ENCODE results near the gene SOX1. TPM values are rescaled to one million over a fixed set of nuclear protein-coding genes. Genes with fewer than 3 reads are reported as not detected.

The SOX1 gene
- total RNA-seq, 1 donor from 2014 or later, result 3.3 TPM

DNA sequence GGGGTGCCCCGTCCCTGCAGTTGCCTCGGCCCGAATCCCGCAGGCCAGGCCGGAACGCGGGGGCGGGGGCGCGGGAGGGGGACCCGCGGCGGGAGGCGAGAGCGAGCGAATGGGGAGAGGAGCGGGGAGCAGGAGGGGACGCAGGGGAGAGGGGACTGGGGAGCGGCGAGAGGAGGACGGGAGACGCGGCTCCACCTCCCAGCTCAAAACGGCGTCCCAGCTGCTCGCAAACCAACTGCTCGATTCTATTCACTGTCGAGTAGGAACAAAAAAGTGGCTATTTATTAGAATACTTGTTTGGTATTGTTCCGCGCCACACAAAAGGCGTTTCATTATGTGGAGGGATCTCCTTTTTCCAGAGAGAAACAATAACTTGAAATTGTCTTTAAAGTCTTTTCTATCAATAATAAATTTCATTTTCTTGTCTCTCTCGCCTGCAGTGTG, 10.6 kb upstream of the SOX1 start:
- H3K4me3 Mint-ChIP-seq, result peak overlapping the region; percentile 80
- H3K4me2 ChIP-seq, result peak overlapping the region; percentile 90
- H3K4me1 ChIP-seq, result peaks cover 61% of the 10 kb centered on the region

DNA sequence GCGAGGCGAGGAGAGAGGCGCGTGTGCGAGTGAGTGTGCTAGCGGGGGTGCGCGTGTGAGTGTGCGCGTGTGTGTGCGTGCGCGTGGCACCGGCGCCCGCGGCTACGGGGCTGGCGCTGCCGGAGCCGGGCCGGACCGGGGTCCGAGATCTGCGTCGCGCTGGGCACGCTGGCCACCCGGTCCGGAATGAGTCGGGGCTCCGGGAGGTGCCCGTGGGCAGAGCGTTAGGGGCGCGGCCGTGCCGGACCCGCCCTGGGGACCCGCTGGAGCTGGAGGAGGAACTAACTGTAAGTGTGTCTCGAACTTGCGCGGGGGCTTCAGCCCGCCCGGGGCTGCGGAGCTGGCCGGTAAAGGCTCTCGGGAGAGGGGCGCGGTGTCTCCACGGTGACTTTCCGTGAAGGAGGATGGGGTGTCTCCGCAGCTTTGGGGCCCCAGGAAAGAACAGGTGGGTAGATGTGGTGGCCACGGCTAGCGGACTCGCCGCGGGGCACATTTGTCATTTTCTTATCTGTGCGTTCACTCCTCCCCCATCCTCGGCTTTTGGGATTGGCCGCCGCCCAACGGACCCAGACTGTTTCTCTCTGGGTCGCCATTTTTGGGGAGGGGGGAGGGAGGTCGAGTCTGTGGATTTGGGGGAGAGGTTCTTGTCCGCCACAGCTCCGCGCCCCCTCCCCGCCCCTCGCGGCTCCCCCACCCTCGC, 10.1 kb upstream of the SOX1 start:
- Histone ChIP-seq H3K36me3 (no peaks in the 10 kb centered on the region), H3K9me3 (ENCODE audit: low read depth) (no peaks in the 10 kb centered on the region), H3F3A (ENCODE audit: low read depth) (peaks cover 54% of the 10 kb centered on the region), H3K4me3 (peak overlapping the region; percentile 45), H2AFZ (replicated peaks) (no peak overlapping the region), H3K27ac (no peak overlapping the region), H3K4me1 (peaks cover 67% of the 10 kb centered on the region), H3K4me2 (peak overlapping the region; percentile 90), H3K27me3 (peaks cover 100% of the 10 kb centered on the region), H4K20me1 (ENCODE audit: low read depth) (peaks cover 81% of the 10 kb centered on the region), H3K9ac (no peak overlapping the region), H3K79me2 (ENCODE audit: low read depth) (no peaks in the 10 kb centered on the region)
- H3K4me3 Mint-ChIP-seq, result peak overlapping the region; percentile 84
- TF ChIP-seq, protein P1, sequence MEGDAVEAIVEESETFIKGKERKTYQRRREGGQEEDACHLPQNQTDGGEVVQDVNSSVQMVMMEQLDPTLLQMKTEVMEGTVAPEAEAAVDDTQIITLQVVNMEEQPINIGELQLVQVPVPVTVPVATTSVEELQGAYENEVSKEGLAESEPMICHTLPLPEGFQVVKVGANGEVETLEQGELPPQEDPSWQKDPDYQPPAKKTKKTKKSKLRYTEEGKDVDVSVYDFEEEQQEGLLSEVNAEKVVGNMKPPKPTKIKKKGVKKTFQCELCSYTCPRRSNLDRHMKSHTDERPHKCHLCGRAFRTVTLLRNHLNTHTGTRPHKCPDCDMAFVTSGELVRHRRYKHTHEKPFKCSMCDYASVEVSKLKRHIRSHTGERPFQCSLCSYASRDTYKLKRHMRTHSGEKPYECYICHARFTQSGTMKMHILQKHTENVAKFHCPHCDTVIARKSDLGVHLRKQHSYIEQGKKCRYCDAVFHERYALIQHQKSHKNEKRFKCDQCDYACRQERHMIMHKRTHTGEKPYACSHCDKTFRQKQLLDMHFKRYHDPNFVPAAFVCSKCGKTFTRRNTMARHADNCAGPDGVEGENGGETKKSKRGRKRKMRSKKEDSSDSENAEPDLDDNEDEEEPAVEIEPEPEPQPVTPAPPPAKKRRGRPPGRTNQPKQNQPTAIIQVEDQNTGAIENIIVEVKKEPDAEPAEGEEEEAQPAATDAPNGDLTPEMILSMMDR (IDR thresholded peaks at IDR 0.05), result no peak
- TF ChIP-seq EZH2 (IDR thresholded peaks at IDR 0.05) (peak; percentile 29), EZH2phosphoT487 (IDR thresholded peaks at IDR 0.05) (no peak)
- H3K36me3 Mint-ChIP-seq, result no peaks in the 10 kb centered on the region
- DNase-seq (ENCODE audit: low spot score), result peak; percentile 38
- H3K27ac Mint-ChIP-seq, result no peak overlapping the region
- no peaks in the 10 kb centered on the region for H3K9me3 Mint-ChIP-seq
- peaks cover 53% of the 10 kb centered on the region for H3K4me1 Mint-ChIP-seq
- H3K27me3 Mint-ChIP-seq (ENCODE audit: insufficient read depth, low read depth), result peaks cover 79% of the 10 kb centered on the region

More for the DNA sequence above, 10.6 kb upstream of the SOX1 start:
- Histone ChIP-seq H4K20me1 (ENCODE audit: low read depth) (peaks cover 79% of the 10 kb centered on the region), H3K4me3 (peak overlapping the region; percentile 45), H2AFZ (replicated peaks) (no peak overlapping the region), H3K79me2 (ENCODE audit: low read depth) (no peaks in the 10 kb centered on the region), H3K27me3 (peaks cover 100% of the 10 kb centered on the region), H3K36me3 (no peaks in the 10 kb centered on the region), H3K27ac (no peak overlapping the region), H3K9ac (no peak overlapping the region), H3K9me3 (ENCODE audit: low read depth) (no peaks in the 10 kb centered on the region), H3F3A (ENCODE audit: low read depth) (peaks cover 49% of the 10 kb centered on the region)
- H3K4me1 Mint-ChIP-seq, result peaks cover 51% of the 10 kb centered on the region
- peak; percentile 76 for TF ChIP-seq EZH2 (IDR thresholded peaks at IDR 0.05)
- TF ChIP-seq EZH2phosphoT487 (IDR thresholded peaks at IDR 0.05), result peak; percentile 80
- TF ChIP-seq, protein P1 (IDR thresholded peaks at IDR 0.05), result no peak
- no peaks in the 10 kb centered on the region for H3K36me3 Mint-ChIP-seq
- H3K9me3 Mint-ChIP-seq, result no peaks in the 10 kb centered on the region
- DNase-seq (ENCODE audit: low spot score), result peak; percentile 73
- H3K27ac Mint-ChIP-seq, result no peak overlapping the region
- H3K27me3 Mint-ChIP-seq (ENCODE audit: insufficient read depth, low read depth), result peaks cover 82% of the 10 kb centered on the region

DNA sequence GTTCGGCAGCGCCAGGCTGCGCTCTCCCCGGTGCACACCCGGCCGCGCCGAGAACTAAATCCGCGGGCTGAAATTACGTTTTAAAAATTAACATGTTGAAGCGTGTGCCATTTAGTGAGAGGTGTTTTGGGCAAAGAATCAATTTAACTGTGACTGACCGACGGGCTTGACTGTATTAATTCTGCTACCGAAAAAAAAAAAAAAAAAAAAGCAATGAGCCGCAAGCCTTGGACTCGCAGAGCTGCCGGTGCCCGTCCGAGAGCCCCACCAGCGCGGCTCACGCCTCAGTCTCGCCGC, 9.6 kb upstream of the SOX1 start:
- Histone ChIP-seq H3K4me3 (peak overlapping the region; percentile 45), H3K9ac (no peak overlapping the region), H3K36me3 (no peaks in the 10 kb centered on the region), H3K27me3 (peaks cover 100% of the 10 kb centered on the region), H3K27ac (no peak overlapping the region), H3F3A (ENCODE audit: low read depth) (peaks cover 59% of the 10 kb centered on the region), H3K4me2 (peak overlapping the region; percentile 90), H4K20me1 (ENCODE audit: low read depth) (peaks cover 86% of the 10 kb centered on the region), H2AFZ (replicated peaks) (no peak overlapping the region), H3K4me1 (peaks cover 72% of the 10 kb centered on the region), H3K79me2 (ENCODE audit: low read depth) (no peaks in the 10 kb centered on the region), H3K9me3 (ENCODE audit: low read depth) (no peaks in the 10 kb centered on the region)
- Mint-ChIP-seq H3K9me3 (no peaks in the 10 kb centered on the region), H3K4me1 (peaks cover 58% of the 10 kb centered on the region), H3K27me3 (ENCODE audit: insufficient read depth, low read depth) (peaks cover 78% of the 10 kb centered on the region), H3K4me3 (peak overlapping the region; percentile 84), H3K27ac (no peak overlapping the region), H3K36me3 (no peaks in the 10 kb centered on the region)
- no peak for TF ChIP-seq EZH2 (IDR thresholded peaks at IDR 0.05)
- TF ChIP-seq, protein P1 (IDR thresholded peaks at IDR 0.05), result no peak
- TF ChIP-seq EZH2phosphoT487 (IDR thresholded peaks at IDR 0.05), result no peak
- DNase-seq (ENCODE audit: low spot score), result no peak
